Hematopoietic multipotent progenitor cell treated with erythropoietin and hydrocortisone succinate and interleukin-3 and kit ligand, for 8 days (in vitro differentiated cells): Measurements from ENCODE around the gene S100P.
A peak's percentile ranks its signal among the peaks of the same experiment; 100 is the strongest.

Experiments used
- DNase-seq: peaks from one replicate; pipeline ENCODE4 v3.0.0-alpha.2; 2015

S100P gene

GRCh38 chr4:6727081-6727942 is 33.6 kb downstream of the S100P start:
- DNase-seq = no peak

DNA sequence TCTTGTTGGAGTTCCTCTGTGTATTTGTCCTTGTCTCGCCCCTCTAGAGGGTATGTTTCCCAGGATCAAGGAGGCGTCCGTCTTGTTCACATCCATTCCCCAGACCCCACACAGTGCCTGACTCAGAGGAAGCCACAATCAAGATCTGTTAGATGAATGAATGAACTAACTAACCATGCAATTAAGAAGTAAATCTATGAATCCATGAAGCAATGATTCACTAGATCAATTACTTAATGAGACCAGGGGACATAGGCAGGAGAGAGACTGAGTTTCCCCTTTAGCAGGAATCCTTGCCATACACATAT is 34.2 kb downstream of the S100P start:
- DNase-seq = no peak

DNA sequence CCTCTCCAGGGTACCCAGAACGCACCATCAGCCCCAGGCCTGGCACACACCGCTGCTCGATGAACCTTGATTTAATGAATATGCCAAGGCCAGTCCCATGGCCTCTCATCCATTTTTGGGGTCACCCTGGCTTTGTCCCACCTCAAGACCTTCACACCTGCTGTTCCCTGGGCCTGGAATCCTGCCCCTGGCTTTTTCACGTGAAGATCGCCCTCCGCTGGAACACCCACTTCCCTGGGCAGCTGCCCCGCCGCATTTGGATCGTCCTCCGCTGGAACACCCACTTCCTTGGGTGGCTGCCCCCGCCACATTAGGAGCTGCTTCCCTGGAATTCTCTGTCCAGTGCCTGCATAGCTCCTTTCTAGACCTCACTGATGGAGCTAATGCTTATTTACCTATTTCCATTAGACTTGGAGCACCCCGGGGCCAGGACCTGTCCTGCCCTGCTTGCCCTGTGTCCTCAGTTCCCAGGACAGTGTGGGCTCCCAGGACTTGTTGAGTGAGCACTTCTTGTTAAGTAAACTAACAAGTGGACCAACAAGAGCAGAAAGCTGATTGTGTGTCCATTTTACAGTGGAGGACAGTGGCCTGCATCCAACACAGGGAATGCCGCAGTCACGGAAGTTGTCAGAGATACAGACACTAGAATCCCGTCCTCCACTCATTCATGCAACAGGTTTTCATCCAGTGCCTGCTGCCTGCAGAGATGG is 34.8 kb downstream of the S100P start:
- no peak for DNase-seq

DNA sequence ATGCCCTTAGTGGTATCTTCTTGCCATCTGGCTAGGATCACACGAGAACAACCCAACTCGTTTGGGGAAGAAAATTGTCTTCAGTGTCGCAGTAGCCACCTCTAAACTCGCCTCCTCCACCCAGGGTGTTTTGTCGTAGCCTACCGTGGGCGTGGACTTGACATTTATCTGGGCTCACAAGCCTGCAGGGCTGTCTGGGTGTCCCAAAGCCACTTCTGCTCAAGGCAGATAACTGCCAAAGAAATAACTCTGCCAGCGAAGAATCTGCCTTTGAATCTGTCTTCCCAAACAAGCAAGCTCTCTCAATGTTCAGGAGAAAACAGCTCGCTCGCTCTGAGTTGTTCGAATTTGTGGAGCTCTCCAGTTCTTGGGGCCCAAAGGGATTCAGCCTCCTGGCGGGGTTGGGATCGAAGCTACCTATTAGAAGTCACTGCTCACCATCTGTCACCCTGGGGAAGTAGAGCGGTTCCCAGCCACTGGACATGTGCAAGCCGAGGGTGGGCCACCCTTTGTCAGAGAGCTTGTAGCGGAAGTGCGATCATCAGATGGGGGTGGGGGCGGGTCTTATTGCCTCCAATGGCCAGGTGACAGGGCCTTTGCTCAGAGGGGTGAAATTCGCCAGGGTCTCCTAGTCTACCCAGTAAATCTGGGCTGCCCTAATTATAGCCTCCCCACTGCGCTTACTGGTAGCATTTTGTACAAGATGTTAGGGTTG is 37.1 kb downstream of the S100P start:
- DNase-seq = peak; percentile 99

DNA sequence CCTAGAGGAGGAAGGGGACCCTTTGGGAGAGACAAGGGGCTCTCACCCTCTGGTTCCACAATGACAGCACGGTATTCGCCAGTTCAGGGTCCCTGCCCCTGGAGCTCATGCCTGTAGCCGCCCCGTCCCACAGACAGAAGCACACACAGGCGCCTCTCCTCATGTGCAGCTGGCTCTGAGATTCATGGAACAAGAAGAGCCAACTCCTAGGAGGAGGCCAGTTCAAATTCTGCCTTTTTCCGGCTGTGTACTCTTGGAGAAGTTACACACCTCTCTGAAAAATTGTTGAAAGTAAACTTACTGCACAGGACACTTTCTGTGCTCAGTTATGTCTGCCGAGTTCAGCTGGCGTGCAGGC is 37.6 kb downstream of the S100P start:
- DNase-seq = no peak

GRCh38 chr4:6731780-6732179 is 38.1 kb downstream of the S100P start:
- DNase-seq = no peak

DNA sequence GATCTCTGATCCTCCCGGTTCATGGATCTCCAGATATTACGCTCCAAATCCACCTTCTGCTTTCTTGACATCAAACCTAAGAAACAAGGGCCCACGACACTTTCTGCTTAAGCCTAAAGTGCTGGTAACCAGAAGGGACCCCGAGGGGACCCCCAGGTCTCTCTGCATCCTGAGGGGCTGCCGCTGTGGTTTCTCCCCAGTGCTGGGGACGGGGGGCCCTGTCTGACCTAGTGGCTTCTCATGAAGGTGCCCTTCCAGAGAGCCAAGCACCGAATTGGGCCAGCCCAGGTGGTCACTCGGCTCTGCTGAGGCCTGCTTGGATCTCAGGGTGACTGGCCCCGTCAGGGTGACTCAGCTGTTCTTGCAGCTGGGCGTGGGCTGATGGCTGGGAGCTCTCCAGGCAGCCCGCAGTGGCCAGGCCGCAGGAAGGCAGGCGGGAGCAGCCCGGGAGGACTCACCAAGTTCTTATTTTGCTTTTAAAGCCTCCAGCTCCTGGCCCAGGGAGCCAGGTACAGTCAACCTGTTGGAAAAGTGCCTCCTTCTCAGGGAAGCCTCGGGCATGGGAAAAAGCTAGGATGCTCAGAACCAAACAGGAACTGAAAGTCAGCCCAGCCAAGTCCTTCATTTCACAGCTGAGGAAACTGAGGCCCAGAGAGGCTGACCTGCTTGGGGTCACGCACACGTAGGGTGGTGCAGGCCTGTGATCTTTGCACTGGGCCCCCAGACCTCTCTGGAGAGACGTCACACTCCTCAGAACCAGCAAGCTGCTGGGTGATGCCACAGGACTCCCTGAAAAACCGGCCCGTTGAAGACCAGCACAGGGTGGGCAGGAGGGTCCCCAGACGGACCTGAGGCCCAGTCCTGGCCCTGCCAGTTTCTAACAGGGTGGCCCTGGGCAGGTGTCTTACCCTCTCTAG is 39.0 kb downstream of the S100P start:
- peak; percentile 86 for DNase-seq

DNA sequence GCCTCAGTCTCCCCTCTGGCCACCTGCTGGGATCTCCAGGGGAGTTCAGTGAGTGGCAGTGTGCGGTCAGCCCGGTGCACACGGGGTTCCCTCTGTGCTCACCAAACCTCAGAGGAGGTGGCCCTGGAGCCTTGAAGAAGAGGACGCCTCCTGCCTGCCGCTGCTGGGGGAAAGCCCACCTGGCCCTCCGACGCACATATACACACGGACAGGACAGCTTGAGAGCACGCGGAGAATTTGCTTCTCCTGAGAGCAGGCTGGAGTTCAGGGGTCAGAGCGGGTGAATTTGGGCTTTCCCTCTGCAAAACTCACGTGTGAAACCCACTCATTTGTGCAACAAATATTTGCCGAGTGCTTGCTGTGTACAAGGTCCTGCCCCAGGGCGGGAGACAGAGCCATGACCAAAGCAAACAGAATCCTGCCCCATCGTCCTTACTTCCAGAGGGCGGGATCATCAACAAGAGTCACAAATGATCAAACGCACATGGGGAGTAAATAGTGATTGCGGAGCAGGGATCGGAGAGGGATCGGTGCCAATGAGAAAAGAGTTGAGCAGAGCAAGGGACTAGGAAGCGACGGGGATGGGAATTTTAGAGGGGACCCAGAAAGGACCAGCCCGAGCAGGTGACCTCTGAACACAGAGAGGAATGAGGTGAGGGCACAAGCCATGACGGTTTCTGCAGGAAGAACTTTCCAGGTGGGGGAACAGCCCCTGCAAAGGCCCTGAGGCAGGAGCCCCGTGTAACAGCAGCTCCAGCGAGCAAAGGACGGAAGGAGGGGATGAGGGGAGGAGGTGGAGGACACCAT is 39.9 kb downstream of the S100P start:
- DNase-seq = no peak

GRCh38 chr4:6734165-6734786 is 40.6 kb downstream of the S100P start:
- peak; percentile 54 for DNase-seq

- DNase-seq = no peak
Observed at GRCh38 chr4:6739920-6740319, 46.2 kb downstream of the S100P start.

DNA sequence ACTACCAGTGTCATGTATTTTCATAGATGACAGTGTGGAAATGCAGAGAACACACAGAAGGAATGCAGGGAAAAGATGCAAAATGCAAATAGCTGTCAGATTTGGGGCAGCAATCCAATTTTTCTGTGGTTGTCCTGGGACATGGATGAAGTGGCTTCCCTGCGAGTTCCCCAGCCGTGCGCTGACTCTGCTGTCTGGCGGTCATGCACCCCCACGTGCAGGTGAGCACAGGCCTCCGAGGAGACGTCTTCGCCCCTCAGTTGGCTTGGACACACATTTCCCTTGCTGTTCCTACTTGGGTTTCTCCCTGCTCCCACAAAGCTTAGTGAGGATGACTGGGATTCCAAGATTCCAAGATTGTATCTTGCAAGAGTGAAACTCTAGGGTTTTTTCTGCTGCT is 46.7 kb downstream of the S100P start:
- DNase-seq = no peak

DNA sequence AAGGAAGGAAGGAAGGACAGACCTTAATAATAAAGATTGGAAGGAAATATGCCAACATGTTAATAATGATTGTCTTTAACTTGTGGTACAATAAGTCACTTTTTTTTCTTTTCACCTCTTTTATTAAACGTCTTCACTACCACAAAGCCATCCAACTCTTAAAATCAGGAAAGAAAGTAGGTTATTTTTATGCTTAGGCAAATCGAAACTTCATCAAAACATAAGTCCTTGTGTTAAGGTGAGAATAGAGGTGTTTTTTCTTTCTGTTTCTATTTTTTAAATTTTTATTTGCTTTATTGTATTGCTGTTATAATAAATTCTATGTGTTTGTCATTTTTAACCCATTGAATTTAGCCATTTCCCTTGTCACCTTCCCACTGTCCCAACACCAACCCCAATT is 48.8 kb downstream of the S100P start:
- no peak for DNase-seq

- no peak for DNase-seq
Observed at GRCh38 chr4:6742989-6743388, 49.3 kb downstream of the S100P start.
